Caki2 (cell line): ENCODE measurements around the gene PRPF4. TPM values are rescaled to one million over a fixed set of nuclear protein-coding genes. Genes with fewer than 3 reads are reported as not detected.

Experiments used
- DNase-seq: peaks from one replicate; pipeline ENCODE4 v3.0.0-alpha.2; 2015; ENCODE audit warnings: low read depth
- in situ Hi-C: cut with HindIII; loops from 2 replicates; pipeline ENCODE4 v1.10.0; 2016; ENCODE audit warnings: low sequenced_read_pairs, low pct_unique_long_range_greater_than_20kb, mixed read lengths
- total RNA-seq: library from RNA; depleted of rRNA; stranded (reverse); fragments of >200 nt; shearing (Covaris generic); gene quantifications from 2 replicates; pipeline ENCODE4 v1.2.3, GENCODE V29; 2014; ENCODE audit warnings: low replicate concordance

The PRPF4 gene
- total RNA-seq, 1 experiment from 2014 or later, result 56.1 TPM

DNA sequence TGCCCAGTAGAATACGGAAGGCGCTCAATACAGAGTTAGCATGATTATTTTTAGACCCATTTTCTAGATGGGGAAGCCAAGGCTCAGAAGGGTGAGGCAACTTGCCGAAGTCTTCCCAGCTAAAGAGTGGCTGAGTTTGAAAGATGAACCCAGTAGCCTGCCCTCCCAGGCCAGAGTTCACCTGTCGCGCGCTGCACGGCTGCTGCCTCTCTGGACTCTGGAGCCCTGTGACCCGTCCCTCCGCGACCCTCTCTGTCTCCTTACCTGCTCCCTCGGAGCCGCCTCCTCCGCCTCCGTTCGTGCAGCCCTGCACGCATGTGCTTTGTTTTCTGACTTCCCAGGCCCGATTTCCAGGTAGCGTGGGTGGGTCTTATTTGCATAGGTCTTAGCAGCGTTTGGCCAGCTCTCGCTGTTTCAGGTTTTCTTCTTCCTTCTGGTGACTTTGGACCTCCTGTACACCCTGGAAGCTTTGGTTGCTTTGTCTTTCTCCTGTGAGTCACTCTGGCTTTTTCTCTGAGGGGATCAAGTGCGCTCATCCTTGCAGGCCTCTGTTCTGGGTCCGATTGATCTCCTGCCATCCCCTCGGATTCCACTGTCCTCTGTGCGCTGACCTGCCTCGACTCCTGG is 27.4 kb downstream of the PRPF4 start, which contains the start of gene RNF183:
RNF183 (minus strand) TSS at position 585 of the 627 bp plus-strand sequence. CDS start 5,192 bp downstream, outside the sequence.
- in situ Hi-C loops, result no loop called here
- DNase-seq, result peak; percentile 50

DNA sequence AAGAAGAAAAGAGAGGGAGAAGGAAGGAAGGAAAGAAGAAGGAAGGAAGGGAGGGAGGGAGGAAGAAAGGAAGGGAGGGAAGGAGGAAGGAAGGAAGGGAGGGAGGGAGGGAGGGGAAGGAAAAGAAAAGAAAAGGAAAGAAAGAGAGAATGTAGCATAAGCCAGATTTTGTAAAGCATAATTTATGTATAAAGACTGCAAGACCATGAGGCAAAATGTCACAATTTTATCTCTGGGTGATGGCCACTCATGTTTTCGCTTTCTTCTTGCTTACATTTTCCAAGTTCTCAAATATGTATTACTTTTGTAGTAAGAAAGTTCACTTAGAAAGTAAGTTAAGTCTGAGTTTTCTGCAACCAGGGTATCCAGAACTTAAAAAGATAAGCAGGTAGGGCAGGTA is 31.1 kb downstream of the PRPF4 start:
- in situ Hi-C loops, result no loop called here
- DNase-seq, result no peak

DNA sequence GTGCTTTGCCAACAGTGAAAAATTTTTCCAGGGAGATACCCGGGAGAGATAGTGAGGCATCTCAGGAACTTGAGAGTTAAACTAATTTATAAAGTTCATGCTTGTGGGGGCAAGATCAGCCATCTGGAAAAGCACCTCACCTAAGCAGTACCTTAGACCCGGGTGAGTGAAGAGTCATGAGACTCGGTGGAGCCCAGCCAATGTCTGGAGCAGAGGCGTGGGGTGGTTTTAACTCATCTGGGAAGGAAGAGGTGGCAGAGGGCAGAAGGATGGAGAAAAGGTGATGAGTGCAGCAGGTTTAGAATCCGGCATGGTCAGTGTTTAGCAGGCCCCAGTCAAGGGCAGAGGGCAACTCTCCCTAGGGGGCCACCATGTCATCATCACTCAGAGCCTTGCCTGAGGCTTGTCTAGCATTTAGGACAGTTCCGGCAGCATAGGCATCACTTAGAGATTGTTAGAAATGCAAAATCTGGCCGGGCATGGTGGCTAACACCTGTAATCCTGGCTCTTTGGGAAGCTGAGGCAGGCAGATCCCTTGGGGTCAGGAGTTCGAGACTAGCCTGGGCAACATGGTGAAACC is 32.0 kb downstream of the PRPF4 start:
- peak; percentile 91 for DNase-seq
- in situ Hi-C loops, result no loop called here

DNA sequence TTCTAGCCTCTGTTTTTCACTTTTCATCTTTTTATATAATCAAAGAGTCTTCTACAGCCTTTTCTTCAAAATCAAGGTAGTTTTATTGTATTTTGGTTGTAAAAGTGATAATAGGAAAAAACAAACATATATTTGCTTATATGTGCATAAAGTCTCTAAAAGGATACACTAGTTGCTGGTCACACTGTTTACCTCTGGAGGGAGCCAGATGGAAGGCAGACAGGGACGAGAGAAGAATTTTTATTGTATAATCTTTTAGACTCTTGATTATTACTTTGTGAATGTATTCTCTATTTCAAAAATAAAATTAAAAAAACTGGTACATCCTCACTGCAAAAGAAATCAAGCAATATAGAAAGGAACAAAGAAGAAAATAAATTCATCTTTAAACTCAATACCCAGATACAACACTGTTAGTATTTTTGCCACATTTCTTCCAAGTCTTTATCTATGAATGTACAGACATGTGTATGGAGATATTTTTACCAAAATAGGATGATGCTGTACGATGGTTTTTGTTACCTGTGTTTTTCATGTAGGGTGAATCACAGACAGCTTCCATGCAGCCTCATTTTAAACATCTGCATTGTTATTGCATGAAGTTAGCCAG is 33.9 kb downstream of the PRPF4 start:
- peak; percentile 32 for DNase-seq
- in situ Hi-C loops, result no loop called here

- no peak for DNase-seq
- in situ Hi-C loops, result no loop called here
These were observed 35.1 kb downstream of the PRPF4 start for GRCh38 chr9:113310538-113310937.

GRCh38 chr9:113311961-113312360 is 36.5 kb downstream of the PRPF4 start:
- DNase-seq, result no peak
- in situ Hi-C loops, result no loop called here

DNA sequence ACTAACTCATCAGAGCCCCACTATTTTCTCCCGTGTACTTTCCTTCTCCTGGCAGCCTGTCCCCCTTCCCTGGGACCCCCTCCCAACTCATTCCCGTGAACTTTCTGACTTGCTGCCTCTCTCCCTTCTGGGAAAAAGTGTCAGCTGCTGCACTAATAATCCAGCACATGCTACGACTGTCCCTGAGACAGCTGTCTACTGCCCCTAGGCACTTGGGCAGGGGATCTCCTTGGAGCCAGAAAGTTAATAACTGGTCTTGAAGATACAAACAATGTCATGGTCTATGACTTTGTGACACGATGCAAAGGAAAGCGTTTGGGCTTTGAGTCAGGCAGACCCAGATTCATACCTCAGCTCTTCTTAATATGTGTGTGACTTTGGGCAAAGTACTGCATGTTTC is 37.8 kb downstream of the PRPF4 start:
- in situ Hi-C loops, result no loop called here
- DNase-seq, result peak; percentile 51

DNA sequence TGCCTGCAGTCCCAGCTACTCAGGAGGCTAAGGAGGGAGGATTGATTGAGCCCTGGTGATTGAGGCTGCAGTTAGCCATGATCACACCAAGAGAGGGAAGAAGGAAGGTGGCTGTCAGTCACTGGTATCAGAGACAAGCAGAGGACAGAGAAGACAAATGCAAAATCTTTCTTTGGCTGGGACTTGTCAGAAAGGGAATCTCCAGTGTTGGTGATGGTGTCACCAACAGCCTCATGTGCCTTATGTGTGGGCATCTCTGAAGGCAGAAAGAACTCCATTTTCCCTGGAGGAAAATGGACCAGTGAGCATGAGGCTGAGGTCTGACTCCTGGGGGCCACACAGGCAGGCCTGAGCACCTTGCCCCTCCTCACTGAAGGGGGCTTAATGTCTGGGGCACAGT is 39.8 kb downstream of the PRPF4 start:
- DNase-seq, result no peak
- in situ Hi-C loops, result no loop called here

GRCh38 chr9:113316030-113316429 is 40.6 kb downstream of the PRPF4 start:
- in situ Hi-C loops, result no loop called here
- DNase-seq, result no peak

DNA sequence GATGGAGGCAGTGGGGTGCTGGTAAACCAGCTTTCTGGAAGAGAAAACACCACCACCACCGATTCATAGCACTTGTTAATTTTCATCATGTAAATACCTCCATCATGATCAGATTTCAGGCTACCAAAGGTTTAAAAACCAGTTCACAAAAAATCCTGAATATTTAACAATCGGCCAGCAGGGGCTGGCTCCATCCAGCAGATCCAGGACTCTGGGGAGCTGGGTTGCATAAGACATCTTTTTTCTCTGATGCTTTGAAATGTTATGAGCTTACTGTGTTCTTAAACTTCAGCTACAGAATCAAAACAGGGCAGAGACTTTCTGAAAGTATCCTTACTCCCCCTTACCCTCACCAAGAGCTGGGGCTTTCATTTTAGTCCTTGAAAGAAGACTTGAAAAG is 42.3 kb downstream of the PRPF4 start:
- in situ Hi-C loops, result no loop called here
- no peak for DNase-seq

DNA sequence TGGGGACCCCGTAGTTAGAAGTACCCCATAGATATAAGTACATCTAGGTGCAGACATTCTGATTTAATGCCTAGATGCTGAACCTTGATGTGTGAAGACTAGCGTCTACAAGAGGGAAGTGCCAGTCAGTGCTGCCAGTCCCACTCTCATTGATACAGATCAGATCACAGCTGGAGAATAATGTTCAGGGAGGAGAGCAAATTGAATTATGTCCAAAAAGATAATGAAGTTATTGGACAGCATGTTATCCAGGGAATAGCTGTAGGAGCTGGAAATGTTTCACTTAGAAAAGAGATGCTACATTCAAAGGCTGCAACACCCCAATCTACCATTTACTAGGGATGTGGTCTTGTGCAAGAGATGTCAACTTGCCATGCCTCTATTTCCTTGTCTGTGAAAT is 43.6 kb downstream of the PRPF4 start:
- in situ Hi-C loops, result no loop called here
- DNase-seq, result no peak

GRCh38 chr9:113320051-113320450 is 44.6 kb downstream of the PRPF4 start:
- in situ Hi-C loops, result no loop called here
- DNase-seq, result no peak

GRCh38 chr9:113322671-113323070 is 47.2 kb downstream of the PRPF4 start:
- in situ Hi-C loops, result no loop called here
- DNase-seq, result no peak

DNA sequence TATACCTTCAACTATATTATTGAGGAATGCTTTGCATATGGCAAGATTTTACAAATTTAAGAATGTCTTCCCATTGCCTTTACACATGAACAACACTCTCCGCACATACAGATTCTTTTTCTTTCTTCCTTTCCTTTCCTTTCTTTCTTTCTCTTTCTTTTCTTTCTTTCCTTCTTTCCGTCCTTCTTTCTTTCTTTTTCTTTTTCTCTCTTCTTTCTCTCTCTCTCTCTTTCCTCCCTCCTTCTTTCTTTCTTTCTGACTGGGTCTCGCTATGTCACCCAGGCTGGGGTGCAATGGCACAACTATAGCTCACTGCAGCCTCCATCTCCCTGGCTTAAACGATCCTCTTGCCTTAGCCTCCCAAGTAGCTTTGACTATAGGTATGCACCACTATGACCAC is 50.8 kb downstream of the PRPF4 start:
- DNase-seq, result no peak
- in situ Hi-C loops, result no loop called here

DNA sequence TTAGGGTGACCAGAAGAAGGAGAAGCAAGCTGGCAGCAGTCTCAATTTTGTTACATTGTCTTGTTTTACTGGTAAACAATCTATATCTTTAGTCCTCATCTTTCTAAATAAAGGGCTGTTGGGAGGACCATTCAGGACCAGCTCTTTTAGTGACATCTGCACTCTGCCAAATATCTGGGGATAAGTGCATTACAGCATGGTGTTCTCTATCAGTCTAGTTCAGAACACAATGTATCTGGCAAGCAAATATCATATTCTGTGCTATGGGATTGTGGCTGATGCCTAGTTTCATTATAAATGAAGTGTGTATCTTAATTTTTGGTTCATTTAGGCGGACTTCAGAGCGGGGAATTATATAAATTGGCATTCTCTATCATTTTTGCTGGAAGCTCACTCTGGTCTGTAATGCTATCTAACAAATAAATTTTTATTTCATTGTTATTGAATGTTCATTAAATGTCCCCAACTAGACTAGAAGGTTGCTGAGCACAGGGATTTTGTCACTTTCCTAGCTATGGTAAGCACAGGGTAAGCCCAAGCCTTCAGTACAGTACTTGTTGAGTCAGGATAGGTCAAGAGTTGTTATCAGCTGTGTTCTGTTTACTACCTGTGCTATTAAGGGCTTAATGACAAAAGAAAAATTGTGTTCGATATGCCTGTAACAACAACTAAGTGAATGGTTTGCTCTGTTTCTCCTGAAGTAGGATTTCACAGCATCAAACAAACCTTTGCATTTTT is 52.8 kb downstream of the PRPF4 start:
- in situ Hi-C loops, result no loop called here
- DNase-seq, result no peak

DNA sequence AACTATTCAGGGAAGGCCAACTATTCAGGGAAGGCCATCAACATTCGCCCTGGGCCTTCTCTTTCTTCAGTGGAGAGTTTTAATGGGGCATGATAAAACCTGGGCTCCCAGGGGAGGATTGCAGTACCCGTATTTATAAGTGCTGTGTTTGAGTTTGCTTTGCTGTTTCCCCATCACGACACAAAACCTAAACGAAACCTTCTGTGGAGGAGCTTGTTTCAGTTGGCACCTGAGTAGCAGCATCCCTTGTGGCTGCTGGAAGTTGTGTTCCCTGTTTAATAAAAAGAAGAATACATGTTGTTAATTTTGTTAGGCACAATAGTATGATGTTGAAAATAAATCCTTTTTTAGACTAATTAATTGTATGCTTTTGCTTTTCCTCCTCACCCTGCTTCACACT is 56.3 kb downstream of the PRPF4 start:
- in situ Hi-C loops, result no loop called here
- DNase-seq, result no peak

- in situ Hi-C loops, result no loop called here
- DNase-seq, result no peak
These were observed 62.3 kb downstream of the PRPF4 start for GRCh38 chr9:113337714-113338113.

DNA sequence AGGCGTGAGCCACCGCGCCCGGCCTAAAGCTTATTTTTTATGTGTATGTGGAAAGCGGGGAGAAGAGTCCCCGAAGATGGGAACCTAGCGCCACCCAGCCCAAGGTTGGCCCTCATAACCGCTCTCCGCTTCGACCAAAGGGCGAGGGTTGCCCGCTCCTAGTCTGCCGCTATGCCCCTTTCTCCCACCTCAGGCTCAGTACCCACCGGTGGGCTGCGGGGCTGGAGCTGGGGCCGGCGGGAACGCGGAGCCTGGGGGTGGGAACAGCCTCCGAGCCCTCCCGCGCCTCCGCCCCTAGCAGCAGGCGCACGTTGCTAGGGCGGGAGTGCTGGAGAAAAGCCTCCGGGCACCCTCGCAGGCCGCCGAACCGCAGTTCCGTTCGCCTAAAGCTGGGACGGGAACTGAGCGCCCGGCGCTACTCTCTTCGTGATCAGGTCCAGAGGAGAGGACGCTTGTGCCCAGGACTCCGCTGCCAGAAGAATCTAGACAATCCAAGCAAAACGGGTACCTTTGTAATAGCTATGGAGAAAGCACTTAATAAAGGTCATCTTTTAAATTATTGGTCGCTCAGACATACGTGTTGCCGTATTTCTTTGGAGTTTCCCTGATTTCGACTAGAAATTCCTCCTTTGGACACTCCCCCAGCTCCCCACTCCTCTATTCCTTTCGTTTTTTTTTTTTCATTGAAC is 64.7 kb downstream of the PRPF4 start, which contains the start of gene WDR31:
WDR31 (minus strand) TSS at position 265 of the 689 bp plus-strand sequence. CDS start 8,253 bp downstream, outside the sequence.
- in situ Hi-C loops, result no loop called here
- peak; percentile 85 for DNase-seq
